Measurements from ENCODE around the gene C22orf15. TPM values are rescaled to one million over a fixed set of nuclear protein-coding genes. Genes with fewer than 3 reads are reported as not detected.

C22orf15 gene
- total RNA-seq, 1 experiment from 2014 or later = 2.0 TPM

GRCh38 chr22:23773483-23774113 is 10.8 kb downstream of the C22orf15 start:
- no peaks in the 10 kb centered on the region for H3K27me3 ChIP-seq (replicated peaks; ENCODE audit: insufficient read depth, low read depth, low read length, poor library complexity)
- H3K27ac ChIP-seq (ENCODE audit: low read depth, low read length, poor library complexity, severe bottlenecking) = no peak overlapping the region
- H3K36me3 ChIP-seq (ENCODE audit: insufficient read depth, low read length, poor library complexity, severe bottlenecking) = no peaks in the 10 kb centered on the region
- H3K4me3 ChIP-seq (ENCODE audit: low read depth, low read length, poor library complexity, severe bottlenecking) = peak overlapping the region; percentile 48
- no peaks in the 10 kb centered on the region for H3K9me3 ChIP-seq (ENCODE audit: low read depth, low read length, poor library complexity, severe bottlenecking)
- ChIA-PET POLR2A (ENCODE audit: low non-redundant PET) (no interaction called here), CTCF (no interaction called here)
- DNase-seq (ENCODE audit: low spot score) = no peak
- TF ChIP-seq EZH2 (IDR thresholded peaks at IDR 0.05; ENCODE audit: borderline replicate concordance, low read depth, low read length, poor library complexity, severe bottlenecking) (no peak), CTCF (conservative IDR thresholded peaks at IDR 0.05; ENCODE audit: low read depth, low read length) (no peak)
- H3K4me1 ChIP-seq (ENCODE audit: insufficient read depth, low read length, poor library complexity, severe bottlenecking) = peaks cover 10% of the 10 kb centered on the region
- intact Hi-C loops (cut with micrococcal nuclease; ENCODE audit: unreplicated experiment) = no loop called here
- BruUV-seq (replicated peaks) = no TSS peak

- Histone ChIP-seq H3K27ac (ENCODE audit: low read depth, low read length, poor library complexity, severe bottlenecking) (no peak overlapping the region), H3K27me3 (replicated peaks; ENCODE audit: insufficient read depth, low read depth, low read length, poor library complexity) (no peaks in the 10 kb centered on the region), H3K4me1 (ENCODE audit: insufficient read depth, low read length, poor library complexity, severe bottlenecking) (peaks cover 9% of the 10 kb centered on the region), H3K9me3 (ENCODE audit: low read depth, low read length, poor library complexity, severe bottlenecking) (no peaks in the 10 kb centered on the region), H3K36me3 (ENCODE audit: insufficient read depth, low read length, poor library complexity, severe bottlenecking) (no peaks in the 10 kb centered on the region), H3K4me3 (ENCODE audit: low read depth, low read length, poor library complexity, severe bottlenecking) (no peak overlapping the region)
- ChIA-PET CTCF (no interaction called here), POLR2A (ENCODE audit: low non-redundant PET) (no interaction called here)
- DNase-seq (ENCODE audit: low spot score) = no peak
- BruUV-seq (replicated peaks) = no TSS peak
- TF ChIP-seq EZH2 (IDR thresholded peaks at IDR 0.05; ENCODE audit: borderline replicate concordance, low read depth, low read length, poor library complexity, severe bottlenecking) (no peak), CTCF (conservative IDR thresholded peaks at IDR 0.05; ENCODE audit: low read depth, low read length) (no peak)
- intact Hi-C loops (cut with micrococcal nuclease; ENCODE audit: unreplicated experiment) = no loop called here
These were observed 11.5 kb downstream of the C22orf15 start for GRCh38 chr22:23774114-23774921.

- CTCF ChIA-PET = no interaction called here
These were observed 12.2 kb downstream of the C22orf15 start for GRCh38 chr22:23774922-23775436.

More at GRCh38 chr22:23774922-23775436, 12.2 kb downstream of the C22orf15 start:
- POLR2A ChIA-PET (ENCODE audit: low non-redundant PET) = no interaction called here
- DNase-seq (ENCODE audit: low spot score) = no peak
- Histone ChIP-seq H3K9me3 (ENCODE audit: low read depth, low read length, poor library complexity, severe bottlenecking) (no peaks in the 10 kb centered on the region), H3K36me3 (ENCODE audit: insufficient read depth, low read length, poor library complexity, severe bottlenecking) (no peaks in the 10 kb centered on the region), H3K27ac (ENCODE audit: low read depth, low read length, poor library complexity, severe bottlenecking) (no peak overlapping the region), H3K4me3 (ENCODE audit: low read depth, low read length, poor library complexity, severe bottlenecking) (no peak overlapping the region), H3K4me1 (ENCODE audit: insufficient read depth, low read length, poor library complexity, severe bottlenecking) (peaks cover 9% of the 10 kb centered on the region), H3K27me3 (replicated peaks; ENCODE audit: insufficient read depth, low read depth, low read length, poor library complexity) (no peaks in the 10 kb centered on the region)
- intact Hi-C loops (cut with micrococcal nuclease; ENCODE audit: unreplicated experiment) = no loop called here
- TF ChIP-seq CTCF (conservative IDR thresholded peaks at IDR 0.05; ENCODE audit: low read depth, low read length) (no peak), EZH2 (IDR thresholded peaks at IDR 0.05; ENCODE audit: borderline replicate concordance, low read depth, low read length, poor library complexity, severe bottlenecking) (no peak)
- BruUV-seq (replicated peaks) = no TSS peak
